ENCODE results near the gene COX6A2. TPM values are rescaled to one million over a fixed set of nuclear protein-coding genes. Genes with fewer than 3 reads are reported as not detected.
A peak's percentile ranks its signal among the peaks of the same experiment; 100 is the strongest.

COX6A2 gene
- total RNA-seq, 1 donor = not detected

- Histone ChIP-seq H3K36me3 (ENCODE audit: insufficient read depth, low read length) (peaks cover 20% of the 10 kb centered on the region), H3K27ac (ENCODE audit: low read depth, low read length) (no peak overlapping the region), H3K4me2 (ENCODE audit: insufficient read depth, low read length) (no peak overlapping the region), H4K20me1 (ENCODE audit: insufficient read depth, low read length) (peaks cover 13% of the 10 kb centered on the region), H3K9me3 (ENCODE audit: low read depth, low read length) (no peaks in the 10 kb centered on the region), H3K79me2 (ENCODE audit: insufficient read depth, low read length) (peaks cover 23% of the 10 kb centered on the region), H3K27me3 (ENCODE audit: insufficient read depth, low read length) (no peaks in the 10 kb centered on the region), H2AFZ (ENCODE audit: low read length) (no peak overlapping the region), H3K4me3 (ENCODE audit: insufficient read depth, low read length) (no peak overlapping the region), H3K4me1 (ENCODE audit: insufficient read depth, low read length) (peaks cover 19% of the 10 kb centered on the region)
- peak; percentile 43 for DNase-seq (ENCODE audit: insufficient read length, low spot score, missing footprints)
- no peak for TF ChIP-seq CTCF (IDR thresholded peaks at IDR 0.05; ENCODE audit: extremely low read depth, low read depth, low read length)
Measured at GRCh38 chr16:31461921-31462804, 34.0 kb upstream of the COX6A2 start.

DNA sequence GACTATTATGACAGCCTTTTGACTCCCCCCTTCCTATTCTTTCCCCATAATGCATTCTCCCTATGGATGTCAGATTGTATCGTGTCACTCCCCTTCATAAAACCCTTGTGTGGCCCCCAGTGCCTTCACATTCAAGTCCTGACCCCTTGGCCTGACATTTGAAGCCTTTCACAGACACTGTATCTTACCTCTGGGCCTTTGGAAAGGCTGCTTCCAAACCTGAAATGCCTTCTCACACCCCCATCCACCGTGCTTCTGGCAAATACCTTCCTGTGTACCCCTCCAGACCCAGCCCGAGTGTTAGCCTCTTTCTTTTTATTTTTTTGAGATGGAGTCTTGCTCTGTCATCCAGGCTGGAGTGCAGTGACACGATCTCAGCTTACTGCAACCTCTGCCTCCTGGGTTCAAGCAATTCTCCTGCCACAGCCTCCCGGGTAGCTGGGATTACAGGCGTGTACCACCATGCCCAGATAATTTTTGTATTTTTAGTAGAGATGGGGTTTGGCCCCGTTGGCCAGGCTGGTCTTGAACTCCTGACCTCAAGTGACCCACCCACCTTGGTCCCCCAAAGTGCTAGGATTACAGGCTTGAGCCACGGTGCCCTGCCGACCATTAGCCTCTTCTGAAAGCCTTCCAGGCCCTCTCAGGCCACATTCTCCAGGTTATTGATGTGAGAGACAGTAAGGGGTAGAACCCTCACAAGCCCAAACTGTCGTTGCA lies 33.2 kb upstream of the COX6A2 start:
- H3K4me3 ChIP-seq (ENCODE audit: insufficient read depth, low read length) = no peak overlapping the region
- H4K20me1 ChIP-seq (ENCODE audit: insufficient read depth, low read length) = peaks cover 21% of the 10 kb centered on the region
- no peak overlapping the region for H2AFZ ChIP-seq (ENCODE audit: low read length)
- H3K79me2 ChIP-seq (ENCODE audit: insufficient read depth, low read length) = peaks cover 31% of the 10 kb centered on the region
- no peak for TF ChIP-seq CTCF (IDR thresholded peaks at IDR 0.05; ENCODE audit: extremely low read depth, low read depth, low read length)
- no peaks in the 10 kb centered on the region for H3K27me3 ChIP-seq (ENCODE audit: insufficient read depth, low read length)
- H3K27ac ChIP-seq (ENCODE audit: low read depth, low read length) = peak overlapping the region; percentile 66
- peak overlapping the region; percentile 83 for H3K4me2 ChIP-seq (ENCODE audit: insufficient read depth, low read length)
- no peaks in the 10 kb centered on the region for H3K9me3 ChIP-seq (ENCODE audit: low read depth, low read length)
- DNase-seq (ENCODE audit: insufficient read length, low spot score, missing footprints) = no peak
- H3K36me3 ChIP-seq (ENCODE audit: insufficient read depth, low read length) = peaks cover 12% of the 10 kb centered on the region
- peaks cover 26% of the 10 kb centered on the region for H3K4me1 ChIP-seq (ENCODE audit: insufficient read depth, low read length)

- Histone ChIP-seq H2AFZ (ENCODE audit: low read length) (no peak overlapping the region), H3K27me3 (ENCODE audit: insufficient read depth, low read length) (no peaks in the 10 kb centered on the region), H3K4me3 (ENCODE audit: insufficient read depth, low read length) (peak overlapping the region; percentile 76), H3K4me1 (ENCODE audit: insufficient read depth, low read length) (peaks cover 29% of the 10 kb centered on the region), H4K20me1 (ENCODE audit: insufficient read depth, low read length) (peaks cover 23% of the 10 kb centered on the region), H3K79me2 (ENCODE audit: insufficient read depth, low read length) (peaks cover 37% of the 10 kb centered on the region), H3K4me2 (ENCODE audit: insufficient read depth, low read length) (peak overlapping the region; percentile 83), H3K27ac (ENCODE audit: low read depth, low read length) (peak overlapping the region; percentile 66), H3K9me3 (ENCODE audit: low read depth, low read length) (no peaks in the 10 kb centered on the region), H3K36me3 (ENCODE audit: insufficient read depth, low read length) (peaks cover 12% of the 10 kb centered on the region)
- DNase-seq (ENCODE audit: insufficient read length, low spot score, missing footprints) = peak; percentile 91
- TF ChIP-seq CTCF (IDR thresholded peaks at IDR 0.05; ENCODE audit: extremely low read depth, low read depth, low read length) = peak; percentile 80
Measured at GRCh38 chr16:31460582-31461002, 32.4 kb upstream of the COX6A2 start.

Data from osteoblast (primary cell).